Measurements from ENCODE around the gene SNRNP25.

DNA sequence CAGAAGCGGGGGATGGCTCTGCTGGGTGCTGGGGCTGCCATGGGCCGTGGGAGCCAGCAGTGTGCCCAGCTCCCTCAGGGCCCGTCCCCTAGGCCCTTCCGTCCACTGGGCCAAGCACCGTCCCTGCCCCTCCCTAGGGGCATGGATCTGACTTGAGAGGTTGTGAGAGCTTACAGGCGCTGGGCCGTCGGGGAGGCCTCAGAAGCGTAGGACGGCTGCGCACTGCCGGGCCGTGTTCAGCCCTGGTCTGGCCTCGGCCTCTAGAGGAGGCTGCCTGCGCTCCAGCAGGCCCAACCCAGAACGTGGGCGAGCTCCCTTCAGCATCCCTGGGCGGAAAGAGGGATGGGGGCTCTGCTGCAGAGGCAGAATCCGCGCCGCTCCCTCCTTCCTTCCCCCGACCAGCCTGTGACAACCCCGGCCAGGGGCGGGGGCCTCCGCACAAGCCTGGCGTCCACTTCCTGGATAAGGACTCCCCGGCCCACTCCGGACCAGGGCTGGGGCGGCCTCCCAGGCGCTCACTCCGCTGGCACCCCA is 23.7 kb downstream of the SNRNP25 start:
- TF ChIP-seq, protein P1, sequence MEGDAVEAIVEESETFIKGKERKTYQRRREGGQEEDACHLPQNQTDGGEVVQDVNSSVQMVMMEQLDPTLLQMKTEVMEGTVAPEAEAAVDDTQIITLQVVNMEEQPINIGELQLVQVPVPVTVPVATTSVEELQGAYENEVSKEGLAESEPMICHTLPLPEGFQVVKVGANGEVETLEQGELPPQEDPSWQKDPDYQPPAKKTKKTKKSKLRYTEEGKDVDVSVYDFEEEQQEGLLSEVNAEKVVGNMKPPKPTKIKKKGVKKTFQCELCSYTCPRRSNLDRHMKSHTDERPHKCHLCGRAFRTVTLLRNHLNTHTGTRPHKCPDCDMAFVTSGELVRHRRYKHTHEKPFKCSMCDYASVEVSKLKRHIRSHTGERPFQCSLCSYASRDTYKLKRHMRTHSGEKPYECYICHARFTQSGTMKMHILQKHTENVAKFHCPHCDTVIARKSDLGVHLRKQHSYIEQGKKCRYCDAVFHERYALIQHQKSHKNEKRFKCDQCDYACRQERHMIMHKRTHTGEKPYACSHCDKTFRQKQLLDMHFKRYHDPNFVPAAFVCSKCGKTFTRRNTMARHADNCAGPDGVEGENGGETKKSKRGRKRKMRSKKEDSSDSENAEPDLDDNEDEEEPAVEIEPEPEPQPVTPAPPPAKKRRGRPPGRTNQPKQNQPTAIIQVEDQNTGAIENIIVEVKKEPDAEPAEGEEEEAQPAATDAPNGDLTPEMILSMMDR (IDR thresholded peaks at IDR 0.05), result no peak
- TF ChIP-seq POLR2A (IDR thresholded peaks at IDR 0.05), result no peak
- TF ChIP-seq POLR2AphosphoS5 (IDR thresholded peaks at IDR 0.05), result no peak
